K562 (cell line): Measurements from ENCODE around the gene MCM7. TPM values are rescaled to one million over a fixed set of nuclear protein-coding genes. Genes with fewer than 3 reads are reported as not detected.

Experiments used
- ATAC-seq: fragments of 200-7000 bp; cut with Tn5 transposase; 3 replicates; pipeline ENCODE4 v1.9.1; 2020; ENCODE audit warnings: moderate library complexity
- BruUV-seq: library from RNA; stranded (reverse); fragments of 400-500 nt; replicated peaks from 2 replicates; lab custom pipeline; 2021; lab: Mats Ljungman, UMichigan
- CTCF ChIA-PET: fragments of 300-600 bp; formaldehyde crosslinking; extraction: SDS; loops from one replicate; lab custom pipeline; 2021; ENCODE audit warnings: low intra/inter-chr PET ratio; lab: Yijun Ruan, JAX
- POLR2A ChIA-PET: fragments of 300-600, 350-650 bp; sonication (Branson Sonifier 250); formaldehyde crosslinking; extraction: SDS; loops from one replicate; lab custom pipeline; 2021; ENCODE audit warnings: antibody characterized with exemption, inconsistent platforms; lab: Yijun Ruan, JAX
- DNase-seq, 4 experiments: peaks; one replicate each; pipeline versions ENCODE4 v3.0.0 to v3.0.0-alpha.2; 2011 to 2018; ENCODE audit warnings: low spot score in 3 of 4, mixed read lengths in 3 of 4; ENCODE audit errors: extremely low read depth in 1 of 4
- FAIRE-seq: peaks from 2 replicates; lab custom pipeline; 2011; peaks lifted over from hg19 to GRCh38; lab: Jason Lieb, UNC
- H2AFZ ChIP-seq: 2 replicates; pipeline ENCODE4 v1.6.0; 2011; ENCODE audit warnings: low read depth, low read length, control low read depth, inconsistent platforms
- H3K27ac ChIP-seq: fragments of 200-600 bp; 3 replicates; pipeline ENCODE4 v1.8.0; 2011; ENCODE audit warnings: low read depth, mild to moderate bottlenecking, control low read depth, inconsistent platforms, low read length, moderate library complexity, mixed read lengths; ENCODE audit errors: extremely low read depth
- H3K27me3 ChIP-seq, 2 experiments: fragments of 300-600 bp in 1 of 2; 2 replicates in 1 of 2; 3 replicates in 1 of 2; pipeline versions ENCODE4 v1.6.0 to v1.8.0; 2011; ENCODE audit warnings: inconsistent platforms in 2 of 2, low read length in 2 of 2, mild to moderate bottlenecking in 1 of 2, mixed read lengths in 1 of 2, moderate library complexity in 1 of 2; ENCODE audit not compliant: control insufficient read depth in 2 of 2, insufficient read depth in 2 of 2
- H3K36me3 ChIP-seq: fragments of 300-600 bp; 3 replicates; pipeline ENCODE4 v1.8.0; 2011; ENCODE audit warnings: mild to moderate bottlenecking, low read length, inconsistent platforms; ENCODE audit not compliant: control insufficient read depth, insufficient read depth
- H3K4me1 ChIP-seq, 2 experiments: fragments of 200-600 bp in 1 of 2; replicated peaks in 1 of 2; 2 replicates in 1 of 2; 3 replicates in 1 of 2; pipeline versions ENCODE4 v1.5.1 to v1.8.0; 2011; ENCODE audit warnings: inconsistent platforms in 2 of 2, low read length in 2 of 2, mild to moderate bottlenecking in 1 of 2, mixed read lengths in 1 of 2, moderate library complexity in 1 of 2; ENCODE audit not compliant: control insufficient read depth in 2 of 2, insufficient read depth in 2 of 2
- H3K4me2 ChIP-seq: 2 replicates; pipeline ENCODE4 v1.6.1; 2011; ENCODE audit warnings: low read length, control low read depth, inconsistent platforms, mixed read lengths; ENCODE audit not compliant: insufficient read depth
- H3K4me3 ChIP-seq: fragments of 200-600 bp; sonication (generic), shearing (Covaris generic); 2 replicates; pipeline ENCODE4 v1.5.1; 2016; ENCODE audit warnings: control low read depth, inconsistent platforms
- H3K79me2 ChIP-seq: fragments of 200-600 bp; 3 replicates; pipeline ENCODE4 v1.8.0; 2011; ENCODE audit warnings: low read length, inconsistent platforms; ENCODE audit not compliant: control insufficient read depth, insufficient read depth
- H3K9ac ChIP-seq, 2 experiments: 2 replicates each; pipeline versions ENCODE4 v1.6.0 to v1.6.1; 2011; ENCODE audit warnings: low read depth in 2 of 2, low read length in 2 of 2, control low read depth in 1 of 2, inconsistent platforms in 1 of 2, mild to moderate bottlenecking in 1 of 2, mixed read lengths in 1 of 2; ENCODE audit not compliant: insufficient read depth in 1 of 2
- H3K9me1 ChIP-seq: one replicate; pipeline ENCODE4 v1.6.0; 2011; ENCODE audit warnings: inconsistent platforms, mild to moderate bottlenecking, low read length, moderate library complexity; ENCODE audit not compliant: control insufficient read depth, insufficient read depth
- H3K9me3 ChIP-seq: replicated peaks from 2 replicates; pipeline ENCODE4 v1.5.1; 2011; ENCODE audit warnings: low read depth, low read length, inconsistent platforms; ENCODE audit not compliant: control insufficient read depth, insufficient read depth
- H4K20me1 ChIP-seq: replicated peaks from 2 replicates; pipeline ENCODE4 v1.6.1; 2011; ENCODE audit warnings: low read length, inconsistent platforms, mixed read lengths; ENCODE audit not compliant: control insufficient read depth, insufficient read depth
- CBX2 ChIP-seq: fragments of 200-600 bp; sonication (generic); IDR thresholded peaks from one replicate; pipeline ENCODE4 v1.6.1; 2012; ENCODE audit warnings: mild to moderate bottlenecking, low read length, inconsistent platforms; ENCODE audit not compliant: insufficient read depth, poor library complexity, severe bottlenecking
- CREM ChIP-seq: IDR thresholded peaks from 2 replicates; pipeline ENCODE4 v1.6.1; 2014; ENCODE audit warnings: antibody characterized with exemption, low read depth
- DDX20 ChIP-seq: fragments of 450-650 bp; IDR thresholded peaks from 2 replicates; pipeline ENCODE4 v1.6.1; 2016; ENCODE audit warnings: missing genetic modification characterization, low read depth, mild to moderate bottlenecking, missing compliant biosample characterization, moderate library complexity
- FOXK2 ChIP-seq, 2 experiments: fragments of 450-650 bp; IDR thresholded peaks in 1 of 2; conservative IDR thresholded peaks in 1 of 2; 2 replicates each; pipeline ENCODE4 v1.6.1; 2016; ENCODE audit warnings: low read depth in 2 of 2, mild to moderate bottlenecking in 1 of 2
- HSF4 ChIP-seq: fragments of 250-450 bp; sonication (Bioruptor Pico); IDR thresholded peaks from 2 replicates; pipeline ENCODE4 v2.1.2; 2022; ENCODE audit warnings: mild to moderate bottlenecking, moderate library complexity, borderline replicate concordance
- PML ChIP-seq: IDR thresholded peaks from 2 replicates; pipeline ENCODE4 v1.6.1; 2012; ENCODE audit warnings: low read length, inconsistent platforms
- RNF2 ChIP-seq: sonication (generic); IDR thresholded peaks from 2 replicates; pipeline ENCODE4 v1.6.1; 2016
- SLC30A9 ChIP-seq: fragments of 250-450 bp; sonication (Bioruptor Pico); IDR thresholded peaks from 2 replicates; pipeline ENCODE4 v1.8.0; 2022; ENCODE audit warnings: mild to moderate bottlenecking, moderate library complexity
- SMC3 ChIP-seq: conservative IDR thresholded peaks from 2 replicates; pipeline ENCODE4 v1.6.1; 2011; ENCODE audit warnings: low read depth, low read length, improper control_type of control experiment; ENCODE audit not compliant: insufficient read depth
- TAF15 ChIP-seq: fragments of 200-400 bp; formaldehyde crosslinking; IDR thresholded peaks from 2 replicates; pipeline ENCODE4 v1.6.1; 2017; ENCODE audit warnings: mild to moderate bottlenecking, low read depth, low read length, moderate library complexity
- TAF7 ChIP-seq: fragments of 450-650 bp; IDR thresholded peaks from 2 replicates; pipeline ENCODE4 v1.6.1; 2016; ENCODE audit warnings: missing genetic modification characterization, missing compliant biosample characterization
- TCF3 ChIP-seq: sonication (generic); formaldehyde crosslinking; IDR thresholded peaks from 2 replicates; pipeline ENCODE4 v1.4.0; 2020; ENCODE audit warnings: mild to moderate bottlenecking, missing genetic modification reagents
- TCF7L2 ChIP-seq: fragments of 150-350 bp; IDR thresholded peaks from 2 replicates; pipeline ENCODE4 v1.6.1; 2016; ENCODE audit warnings: low read depth, mild to moderate bottlenecking, low read length, moderate library complexity
- U2AF2 ChIP-seq: fragments of 200-400 bp; formaldehyde crosslinking; optimal IDR thresholded peaks from 2 replicates; pipeline ENCODE3; 2017; ENCODE audit warnings: low read depth, mild to moderate bottlenecking, low read length
- ZBTB1 ChIP-seq: sonication (generic); formaldehyde crosslinking; IDR thresholded peaks from 2 replicates; pipeline ENCODE4 v1.8.1; 2023; ENCODE audit warnings: missing genetic modification reagents, low read depth, mild to moderate bottlenecking, borderline replicate concordance
- ZC3H4 ChIP-seq: sonication (generic); formaldehyde crosslinking; IDR thresholded peaks from 2 replicates; pipeline ENCODE4 v1.9.0; 2021; ENCODE audit warnings: missing genetic modification reagents, borderline replicate concordance
- ZNF140 ChIP-seq: fragments of 250-450 bp; sonication (Bioruptor Pico); IDR thresholded peaks from 2 replicates; pipeline ENCODE4 v1.8.0; 2021; ENCODE audit warnings: moderate library complexity, mild to moderate bottlenecking, inconsistent platforms
- ZNF263 ChIP-seq: sonication (generic); formaldehyde crosslinking; IDR thresholded peaks from 2 replicates; pipeline ENCODE4 v1.8.0; 2022; ENCODE audit warnings: mild to moderate bottlenecking, missing genetic modification reagents, borderline replicate concordance
- ZNF280A ChIP-seq: fragments of 450-650 bp; IDR thresholded peaks from 2 replicates; pipeline ENCODE4 v1.6.1; 2018; ENCODE audit warnings: mild to moderate bottlenecking, low read depth; ENCODE audit not compliant: partially characterized antibody
- ZNF3 ChIP-seq: fragments of 250-450 bp; sonication (Bioruptor Pico); IDR thresholded peaks from 2 replicates; pipeline ENCODE4 v1.5.0; 2021; ENCODE audit warnings: mild to moderate bottlenecking, moderate library complexity
- ZNF696 ChIP-seq: fragments of 250-450 bp; sonication (Bioruptor Pico); conservative IDR thresholded peaks from 2 replicates; pipeline ENCODE4 v1.4.0; 2020; ENCODE audit warnings: mild to moderate bottlenecking, moderate library complexity
- WGBS: fragments of 100-300 bp; shearing (Covaris generic); methylation state at CpG from one replicate; pipeline ENCODE4 v1.1.6; 2016; ENCODE audit warnings: low coverage, mixed read lengths; ENCODE audit not compliant: insufficient coverage; ENCODE audit errors: missing lambda C conversion rate; 5-methylcytosine and 5-hydroxymethylcytosine counted together
- in situ Hi-C: fragments of 300-500 bp; cut with MboI; formaldehyde crosslinking; loops from 4 replicates; pipeline ENCODE4 v1.15.0; 2018; ENCODE audit warnings: inconsistent platforms, mixed read lengths
- intact Hi-C: fragments of 100-400 bp; cut with micrococcal nuclease; formaldehyde crosslinking; loops from 2 replicates; pipeline ENCODE4 v1.14.2; 2022
- polyA plus RNA-seq, 8 experiments: library from polyadenylated mRNA; depleted of rRNA in 4 of 8; stranded (reverse) in 5 of 8; unstranded in 3 of 8; fragments of >200 nt; fragmentation: Nextera tagmentation in 2 of 8; fragmentation: Illumina TruSeq in 1 of 8; extraction: Ambion mirVana in 2 of 8; extraction: Trizol in 1 of 8; gene quantifications; 2 replicates each; pipeline versions ENCODE4 v1.2.1 to v1.2.3, GENCODE V29; 2011 to 2014; ENCODE audit warnings: inconsistent platforms in 1 of 8, missing spikeins in 1 of 8
- total RNA-seq, 7 experiments: library from RNA; depleted of rRNA in 6 of 7; stranded (reverse); fragments of >200 nt in 6 of 7; fragmentation: Illumina TruSeq in 2 of 7; extraction: Trizol in 2 of 7; gene quantifications; 2 replicates each; pipeline versions ENCODE4 v1.2.1 to v1.2.3, GENCODE V29; 2011 to 2021; ENCODE audit warnings: low replicate concordance in 1 of 7

The MCM7 gene
- total and polyA plus RNA-seq, 9 of the 15 experiments (the other 6 are each of a cell fraction or from before 2014, with no cell fraction given): 329 to 856 (median 437) TPM

GRCh38 chr7:100049441-100050291 is 51.5 kb downstream of the MCM7 start, which contains the start of gene ZSCAN21:
ZSCAN21 (plus strand) TSS chr7:100049774; CDS start chr7:100057007, 7,233 bp downstream.
- peak within 1 kb of the TSS; percentile 88 for H3K4me3 ChIP-seq
- no peaks in the 10 kb centered on the region for H3K9me1 ChIP-seq
- H3K9me3 ChIP-seq: 0 out of 2 replicates have a peak, but pooled peaks cover 2% of the 10 kb centered on the region
- H3K36me3 ChIP-seq: peaks cover 3% of the 10 kb centered on the region; the same call in 1 of the 3 replicates
- in situ Hi-C loops: no loop called here
- CTCF ChIA-PET: interaction anchor here (0.5 to 0.9 kb wide), 3 partner anchors 13 to 61 kb away, joined by 3 to 4 read pairs (median 3); no protein-coding TSS in a partner anchor
- peak within 1 kb of the TSS; percentile 79 to 95 for H3K9ac ChIP-seq
- H3K4me1 ChIP-seq: peaks cover 3 to 14% of the 10 kb centered on the region in 2 experiments; a peak in 3 of 5 replicates
- H3K4me2 ChIP-seq: peak within 1 kb of the TSS; percentile 89
- 4% methylated on average over 46 of the region's 47 CpGs for WGBS
- H3K27ac ChIP-seq: peak within 1 kb of the TSS; percentile 77
- no peaks in the 10 kb centered on the region for H4K20me1 ChIP-seq
- H3K27me3 ChIP-seq: no peaks in the 10 kb centered on the region
- POLR2A ChIA-PET: interaction anchor here (0.7 to 1.6 kb wide), 7 partner anchors 8 to 33 kb away, joined by 3 to 6 read pairs (median 5); no protein-coding TSS in a partner anchor
- FAIRE-seq (peak; percentile 76), DNase-seq (peak; percentile 93 to 97 (median 96)), ATAC-seq (peak; percentile 96)
- intact Hi-C loops: loop anchor here (2.0 to 5.0 kb wide), 3 partner anchors 31 to 137 kb away; partner anchors contain the start of genes MBLAC1 and ZNF3
- peaks cover 10% of the 10 kb centered on the region for H3K79me2 ChIP-seq
- TSS peak; percentile 81 for BruUV-seq
- H2AFZ ChIP-seq: peak within 1 kb of the TSS; percentile 99
- TF ChIP-seq ZNF140 (no peak), TAF7 (no peak), SLC30A9 (CRISPR knock-in tag) (no peak), CREM (peak; percentile 98), HSF4 (CRISPR knock-in tag) (no peak), U2AF2 (no peak), TAF15 (no peak), DDX20 (no peak), PML (peak; percentile 76; the same call in 1 of the 2 replicates), SMC3 (no peak), ZNF280A (no peak), FOXK2 (conservative IDR thresholded peaks at IDR 0.05 in 1 of 2, IDR thresholded peaks at IDR 0.05 in 1 of 2; ENCODE audit: low read depth in 2 of 2) (peak in 1 of 2 experiments; percentile 46; a peak in 1 of 4 replicates), ZNF263 (CRISPR knock-in tag) (no peak), ZBTB1 (peak; percentile 93), TCF7L2 (no peak), ZNF3 (no peak), CBX2 (no peak), RNF2 (no peak), ZC3H4 (CRISPR knock-in tag) (no peak), ZNF696 (CRISPR knock-in tag) (no peak), TCF3 (peak; percentile 47)
